DOHH2 (cell line): ENCODE measurements around the gene SLC39A1.

Experiments
- CTCF ChIP-seq: fragments of 200-600 bp; sonication (generic); IDR thresholded peaks from one replicate; pipeline ENCODE4 v1.5.1; 2014; ENCODE audit warnings: antibody characterized with exemption, mild to moderate bottlenecking, low read depth, low read length; ENCODE audit not compliant: poor library complexity, severe bottlenecking
- EZH2phosphoT487 ChIP-seq: fragments of 200-600 bp; sonication (generic); IDR thresholded peaks from 2 replicates; pipeline ENCODE4 v1.6.1; 2017; ENCODE audit warnings: borderline replicate concordance, mild to moderate bottlenecking, antibody characterized with exemption, low read length, moderate library complexity, mixed read lengths

GRCh38 chr1:154006136-154006535 is 42.8 kb upstream of the SLC39A1 start:
- no peak for TF ChIP-seq CTCF
- TF ChIP-seq EZH2phosphoT487, result no peak
